H9 (cell line): ENCODE data around the gene ANKRD2. TPM values are rescaled to one million over a fixed set of nuclear protein-coding genes. Genes with fewer than 3 reads are reported as not detected.

ENCODE experiments used
- DNase-seq: peaks from one replicate; pipeline ENCODE4 v3.0.0-alpha.2; 2017
- H2AFZ ChIP-seq: one replicate; pipeline ENCODE4 v1.6.1; 2013; ENCODE audit warnings: mild to moderate bottlenecking, low read length, control low read depth, moderate library complexity
- H2AK5ac ChIP-seq: 2 replicates; pipeline ENCODE4 v1.6.1; 2013; ENCODE audit warnings: low read length, control low read depth, mixed read lengths; ENCODE audit not compliant: insufficient read length
- H2BK120ac ChIP-seq: one replicate; pipeline ENCODE4 v1.6.1; 2013; ENCODE audit warnings: low read depth, mild to moderate bottlenecking, low read length, control low read depth, inconsistent platforms; ENCODE audit not compliant: poor library complexity, severe bottlenecking
- H2BK12ac ChIP-seq: 2 replicates; pipeline ENCODE4 v1.6.1; 2013; ENCODE audit warnings: low read length, control low read depth, mixed read lengths, low read depth; ENCODE audit not compliant: insufficient read length
- H2BK15ac ChIP-seq: 2 replicates; pipeline ENCODE4 v1.6.1; 2013; ENCODE audit warnings: low read depth, low read length, control low read depth
- H2BK20ac ChIP-seq: one replicate; pipeline ENCODE4 v1.6.1; 2013; ENCODE audit warnings: low read depth, mild to moderate bottlenecking, low read length, control low read depth, inconsistent platforms; ENCODE audit not compliant: poor library complexity, severe bottlenecking
- H2BK5ac ChIP-seq: 2 replicates; pipeline ENCODE4 v1.6.1; 2013; ENCODE audit warnings: low read length, control low read depth, mixed read lengths; ENCODE audit not compliant: insufficient read length
- H3K14ac ChIP-seq: 2 replicates; pipeline ENCODE4 v1.6.1; 2013; ENCODE audit warnings: low read length, control low read depth; ENCODE audit not compliant: insufficient read depth
- H3K18ac ChIP-seq: 2 replicates; pipeline ENCODE4 v1.6.1; 2013; ENCODE audit warnings: low read depth, mild to moderate bottlenecking, mixed read lengths, low read length, control low read depth; ENCODE audit not compliant: insufficient read length
- H3K23ac ChIP-seq: 2 replicates; pipeline ENCODE4 v1.6.1; 2013; ENCODE audit warnings: low read length, control low read depth, mixed read lengths, low read depth; ENCODE audit not compliant: insufficient read length
- H3K23me2 ChIP-seq: 2 replicates; pipeline ENCODE4 v1.6.1; 2013; ENCODE audit warnings: low read depth, mild to moderate bottlenecking, mixed read lengths, low read length, control low read depth; ENCODE audit not compliant: insufficient read length, poor library complexity, severe bottlenecking
- H3K27ac ChIP-seq: 2 replicates; pipeline ENCODE4 v1.5.1; 2013; ENCODE audit warnings: low read length, control low read depth, mixed read lengths, low read depth; ENCODE audit not compliant: insufficient read length
- H3K27me3 ChIP-seq: 2 replicates; pipeline ENCODE4 v1.6.1; 2013; ENCODE audit warnings: low read length, control low read depth, inconsistent platforms; ENCODE audit not compliant: insufficient read depth
- H3K4ac ChIP-seq: 2 replicates; pipeline ENCODE4 v1.6.1; 2013; ENCODE audit warnings: low read depth, mild to moderate bottlenecking, control low read depth, inconsistent platforms, low read length, moderate library complexity
- H3K4me1 ChIP-seq: 2 replicates; pipeline ENCODE4 v1.6.1; 2013; ENCODE audit warnings: low read length, control low read depth, inconsistent platforms; ENCODE audit not compliant: insufficient read depth
- H3K4me2 ChIP-seq: 2 replicates; pipeline ENCODE4 v1.6.1; 2013; ENCODE audit warnings: low read length, control low read depth, mixed read lengths; ENCODE audit not compliant: insufficient read length, insufficient read depth
- H3K56ac ChIP-seq: 2 replicates; pipeline ENCODE4 v1.6.1; 2013; ENCODE audit warnings: low read depth, mild to moderate bottlenecking, mixed read lengths, low read length, control low read depth; ENCODE audit not compliant: insufficient read length
- H3K79me1 ChIP-seq: 2 replicates; pipeline ENCODE4 v1.6.1; 2013; ENCODE audit warnings: low read depth, mild to moderate bottlenecking, moderate library complexity, low read length, control low read depth, inconsistent platforms; ENCODE audit not compliant: insufficient read depth, poor library complexity, severe bottlenecking
- H3K79me2 ChIP-seq: 2 replicates; pipeline ENCODE4 v1.6.1; 2013; ENCODE audit warnings: low read length, control low read depth, inconsistent platforms; ENCODE audit not compliant: insufficient read depth
- H3K9ac ChIP-seq: 2 replicates; pipeline ENCODE4 v1.6.1; 2013; ENCODE audit warnings: low read length, control low read depth, mixed read lengths; ENCODE audit not compliant: insufficient read length; ENCODE audit errors: extremely low read depth
- H3K9me3 ChIP-seq: one replicate; pipeline ENCODE4 v1.6.1; 2013; ENCODE audit warnings: low read depth, low read length, inconsistent platforms; ENCODE audit not compliant: control insufficient read depth
- H3T11ph ChIP-seq: one replicate; pipeline ENCODE4 v1.6.1; 2013; ENCODE audit warnings: mild to moderate bottlenecking, low read length, control low read depth, inconsistent platforms
- H4K20me1 ChIP-seq: one replicate; pipeline ENCODE4 v1.6.1; 2013; ENCODE audit not compliant: control insufficient read depth, insufficient read length, insufficient read depth
- H4K5ac ChIP-seq: 2 replicates; pipeline ENCODE4 v1.6.1; 2013; ENCODE audit warnings: low read depth, mild to moderate bottlenecking, mixed read lengths, low read length, control low read depth; ENCODE audit not compliant: insufficient read length
- H4K8ac ChIP-seq: replicated peaks from 2 replicates; pipeline ENCODE4 v1.6.1; 2013; ENCODE audit warnings: low read length, control low read depth, mixed read lengths, low read depth; ENCODE audit not compliant: insufficient read length
- H4K91ac ChIP-seq: 2 replicates; pipeline ENCODE4 v1.6.1; 2013; ENCODE audit warnings: low read depth, mild to moderate bottlenecking, moderate library complexity, mixed read lengths, low read length, control low read depth; ENCODE audit not compliant: insufficient read length
- H3K27ac Mint-ChIP-seq, 3 experiments: 2 replicates in 2 of 3; 3 replicates in 1 of 3; pipeline ENCODE4 v1.8.0; 2020 to 2021; ENCODE audit warnings: mixed read lengths in 3 of 3, mild to moderate bottlenecking in 1 of 3, moderate library complexity in 1 of 3
- H3K27me3 Mint-ChIP-seq: 2 replicates; pipeline ENCODE4 v1.8.0; 2021; ENCODE audit warnings: low read depth, mild to moderate bottlenecking, moderate library complexity, mixed read lengths
- H3K36me3 Mint-ChIP-seq, 3 experiments: 2 replicates in 2 of 3; 3 replicates in 1 of 3; pipeline ENCODE4 v1.8.0; 2020 to 2021; ENCODE audit warnings: low read depth in 3 of 3, mixed read lengths in 3 of 3; ENCODE audit not compliant: insufficient read depth in 1 of 3
- H3K4me1 Mint-ChIP-seq, 2 experiments: 2 replicates each; pipeline ENCODE4 v1.8.0; 2020; ENCODE audit warnings: mixed read lengths in 2 of 2
- H3K4me3 Mint-ChIP-seq, 2 experiments: 2 replicates in 1 of 2; 3 replicates in 1 of 2; pipeline ENCODE4 v1.8.0; 2020 to 2021; ENCODE audit warnings: mild to moderate bottlenecking in 2 of 2, mixed read lengths in 2 of 2, moderate library complexity in 1 of 2
- H3K9me3 Mint-ChIP-seq, 2 experiments: 2 replicates in 1 of 2; 3 replicates in 1 of 2; pipeline ENCODE4 v1.8.0; 2020; ENCODE audit warnings: mild to moderate bottlenecking in 2 of 2, mixed read lengths in 2 of 2, moderate library complexity in 1 of 2
- CTCF ChIP-seq: fragments of 200-600 bp; sonication (generic); conservative IDR thresholded peaks from 3 replicates; pipeline ENCODE4 v1.8.0; 2021; ENCODE audit warnings: antibody characterized with exemption, mild to moderate bottlenecking
- WGBS: extraction: QIAGEN DNeasy Blood & Tissue Kit; methylation state at CpG from one replicate; pipeline ENCODE4 v1.1.7; 2013; ENCODE audit warnings: missing lambda C conversion rate, low lambda C conversion rate, mixed read lengths; ENCODE audit not compliant: insufficient read length; ENCODE audit errors: extremely low coverage; 5-methylcytosine and 5-hydroxymethylcytosine counted together
- total RNA-seq: library from RNA; stranded (reverse); gene quantifications from 2 replicates; pipeline ENCODE4 v1.2.1, GENCODE V29; 2021

Gene ANKRD2
- total RNA-seq, 1 experiment from 2014 or later, result not detected

- Histone ChIP-seq H3K27me3 (no peaks in the 10 kb centered on the region), H2BK20ac (no peak overlapping the region), H3K79me1 (no peaks in the 10 kb centered on the region), H3K4me1 (peaks cover 6% of the 10 kb centered on the region; the same call in 1 of the 2 replicates), H3T11ph (no peak overlapping the region), H2AFZ (no peak overlapping the region), H3K4ac (no peak overlapping the region), H3K9me3 (no peaks in the 10 kb centered on the region), H3K79me2 (no peaks in the 10 kb centered on the region; the same call in 1 of the 2 replicates), H2BK12ac (no peak overlapping the region), H3K27ac (no peak overlapping the region), H3K4me2 (no peak overlapping the region), H3K56ac (no peak overlapping the region), H3K14ac (no peak overlapping the region), H3K23me2 (no peaks in the 10 kb centered on the region), H2BK5ac (no peak overlapping the region), H4K20me1 (no peaks in the 10 kb centered on the region), H4K5ac (no peak overlapping the region), H2BK120ac (no peak overlapping the region), H2BK15ac (no peak overlapping the region), H4K8ac (no peak overlapping the region), H2AK5ac (no peak overlapping the region), H3K23ac (no peak overlapping the region), H4K91ac (no peak overlapping the region), H3K9ac (no peak overlapping the region), H3K18ac (no peak overlapping the region)
- Mint-ChIP-seq H3K4me3 (no peak overlapping the region), H3K27me3 (no peaks in the 10 kb centered on the region), H3K4me1 (peaks cover 31 to 43% of the 10 kb centered on the region in 2 experiments), H3K36me3 (peaks cover 6 to 8% (median 7%) of the 10 kb centered on the region in 3 experiments; a peak in 5 of 7 replicates), H3K9me3 (peaks cover 0 to 6% of the 10 kb centered on the region in 2 experiments; a peak in 3 of 5 replicates), H3K27ac (peak overlapping the region; percentile 39 to 70 (median 60); a peak in 3 of 7 replicates)
- DNase-seq, result no peak
- TF ChIP-seq CTCF, result no peak
- WGBS, result no CpG with 5 or more reads among the region's 6 CpGs
Observed at GRCh38 chr10:97551271-97551670, 21.3 kb upstream of the ANKRD2 start.
